ENCODE measurements around the gene MPPE1. TPM values are rescaled to one million over a fixed set of nuclear protein-coding genes. Genes with fewer than 3 reads are reported as not detected.

The MPPE1 gene
- total RNA-seq, 1 donor from 2014 or later, result 29.4 TPM

DNA sequence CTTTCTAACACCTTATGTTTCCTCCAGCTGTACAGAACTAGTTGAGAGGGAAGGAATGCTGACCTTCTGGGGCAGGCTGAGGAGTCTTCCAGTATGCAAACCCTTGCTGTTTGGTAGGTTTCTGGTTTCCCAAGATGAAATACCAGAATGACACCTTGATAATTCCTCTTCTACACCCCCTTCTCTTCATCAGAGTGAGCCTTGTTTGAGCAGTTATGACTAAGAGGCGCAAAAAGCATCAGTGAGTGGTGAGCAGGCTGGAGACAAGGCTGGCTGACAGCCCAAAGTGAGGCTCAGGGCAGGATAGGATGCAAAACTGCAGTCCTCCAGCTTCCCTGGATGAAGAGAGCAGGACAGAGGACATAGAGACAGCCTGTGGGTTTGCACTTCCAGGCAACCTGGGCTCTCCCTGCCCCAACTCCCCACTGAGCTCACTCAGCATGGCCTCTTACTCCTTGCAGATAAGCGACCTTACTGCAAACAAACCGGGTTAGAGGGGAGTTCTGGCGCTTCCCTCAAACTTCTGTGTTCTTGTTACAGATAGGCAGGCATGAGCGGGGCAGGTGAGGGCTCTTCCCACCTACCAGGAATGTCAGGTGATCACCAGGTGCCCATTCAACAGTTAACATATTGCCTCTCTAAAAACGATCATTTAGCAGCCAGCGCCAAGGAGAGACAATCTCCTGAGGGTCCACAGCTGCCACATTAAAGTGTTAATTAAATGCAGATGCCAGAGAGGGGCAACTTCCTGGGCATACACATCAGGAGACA, 5.4 kb downstream of the MPPE1 start:
- no peak overlapping the region for H3K9ac ChIP-seq (ENCODE audit: low read length)
- TF ChIP-seq, protein P1, sequence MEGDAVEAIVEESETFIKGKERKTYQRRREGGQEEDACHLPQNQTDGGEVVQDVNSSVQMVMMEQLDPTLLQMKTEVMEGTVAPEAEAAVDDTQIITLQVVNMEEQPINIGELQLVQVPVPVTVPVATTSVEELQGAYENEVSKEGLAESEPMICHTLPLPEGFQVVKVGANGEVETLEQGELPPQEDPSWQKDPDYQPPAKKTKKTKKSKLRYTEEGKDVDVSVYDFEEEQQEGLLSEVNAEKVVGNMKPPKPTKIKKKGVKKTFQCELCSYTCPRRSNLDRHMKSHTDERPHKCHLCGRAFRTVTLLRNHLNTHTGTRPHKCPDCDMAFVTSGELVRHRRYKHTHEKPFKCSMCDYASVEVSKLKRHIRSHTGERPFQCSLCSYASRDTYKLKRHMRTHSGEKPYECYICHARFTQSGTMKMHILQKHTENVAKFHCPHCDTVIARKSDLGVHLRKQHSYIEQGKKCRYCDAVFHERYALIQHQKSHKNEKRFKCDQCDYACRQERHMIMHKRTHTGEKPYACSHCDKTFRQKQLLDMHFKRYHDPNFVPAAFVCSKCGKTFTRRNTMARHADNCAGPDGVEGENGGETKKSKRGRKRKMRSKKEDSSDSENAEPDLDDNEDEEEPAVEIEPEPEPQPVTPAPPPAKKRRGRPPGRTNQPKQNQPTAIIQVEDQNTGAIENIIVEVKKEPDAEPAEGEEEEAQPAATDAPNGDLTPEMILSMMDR (IDR thresholded peaks at IDR 0.05; ENCODE audit: insufficient read depth, low read depth, low read length), result no peak
- TF ChIP-seq EZH2 (IDR thresholded peaks at IDR 0.05; ENCODE audit: insufficient read depth, low read length), result no peak
- H3K4me1 ChIP-seq (ENCODE audit: insufficient read depth, low read length), result peaks cover 4% of the 10 kb centered on the region
- Mint-ChIP-seq H3K36me3 (ENCODE audit: low read depth, unreplicated experiment) (peaks cover 14% of the 10 kb centered on the region), H3K27me3 (ENCODE audit: low read depth, unreplicated experiment) (no peaks in the 10 kb centered on the region), H3K27ac (ENCODE audit: unreplicated experiment) (no peak overlapping the region), H3K4me3 (ENCODE audit: unreplicated experiment) (no peak overlapping the region), H3K4me1 (ENCODE audit: low read depth, unreplicated experiment) (peaks cover 2% of the 10 kb centered on the region), H3K9me3 (ENCODE audit: unreplicated experiment) (no peaks in the 10 kb centered on the region)
- no peak overlapping the region for H3K27ac ChIP-seq (ENCODE audit: low read depth, low read length)
- H3K4me3 ChIP-seq (ENCODE audit: insufficient read depth, low read depth, low read length), result no peak overlapping the region
- H2AFZ ChIP-seq (ENCODE audit: low read depth, low read length), result no peak overlapping the region
- no peaks in the 10 kb centered on the region for H3K79me2 ChIP-seq (ENCODE audit: insufficient read depth, low read length)
- H3K4me2 ChIP-seq (ENCODE audit: low read length), result no peak overlapping the region
- FAIRE-seq (no peak), DNase-seq (ENCODE audit: low read depth) (peak; percentile 64)
- H3K9me3 ChIP-seq (ENCODE audit: insufficient read depth, low read depth, low read length), result no peaks in the 10 kb centered on the region
- no peaks in the 10 kb centered on the region for H3K27me3 ChIP-seq (ENCODE audit: insufficient read depth, low read length)
- H4K20me1 ChIP-seq (ENCODE audit: insufficient read depth, low read length), result no peaks in the 10 kb centered on the region
- no peaks in the 10 kb centered on the region for H3K36me3 ChIP-seq (ENCODE audit: insufficient read depth, low read length)

DNA sequence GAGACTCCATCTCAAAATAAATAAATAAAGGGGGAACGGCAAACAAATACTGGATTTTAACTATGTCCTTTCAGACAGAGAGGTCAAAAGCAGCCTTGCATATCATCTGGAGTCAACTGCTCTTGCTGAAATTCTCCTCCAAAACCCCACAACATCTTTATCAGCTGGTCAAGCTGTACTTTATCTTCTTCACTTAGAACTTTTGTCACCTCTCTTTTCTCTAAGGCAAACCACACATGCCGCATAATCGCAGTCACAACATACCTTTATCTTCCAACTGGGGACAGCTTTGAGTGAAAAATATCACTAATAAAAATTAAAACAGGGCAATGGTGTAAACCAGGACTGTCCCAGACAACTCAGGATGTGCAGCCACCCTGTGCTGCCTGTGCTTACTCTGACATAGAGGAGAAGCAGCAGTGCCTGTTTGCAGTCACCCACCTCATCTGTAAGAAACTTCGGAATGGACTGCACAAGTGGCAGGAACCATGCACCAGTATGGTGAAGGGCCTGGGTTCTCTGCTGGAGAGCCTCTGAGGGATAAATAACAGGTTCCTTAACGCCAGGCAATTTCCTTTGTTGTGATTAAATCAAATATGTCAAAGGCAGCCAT, 6.2 kb downstream of the MPPE1 start:
- TF ChIP-seq, protein P1 (IDR thresholded peaks at IDR 0.05; ENCODE audit: insufficient read depth, low read depth, low read length), result no peak
- no peak for TF ChIP-seq EZH2 (IDR thresholded peaks at IDR 0.05; ENCODE audit: insufficient read depth, low read length)
- Histone ChIP-seq H3K27ac (ENCODE audit: low read depth, low read length) (no peak overlapping the region), H3K9ac (ENCODE audit: low read length) (no peak overlapping the region), H3K36me3 (ENCODE audit: insufficient read depth, low read length) (no peaks in the 10 kb centered on the region), H3K79me2 (ENCODE audit: insufficient read depth, low read length) (no peaks in the 10 kb centered on the region), H3K4me3 (ENCODE audit: insufficient read depth, low read depth, low read length) (no peak overlapping the region), H3K9me3 (ENCODE audit: insufficient read depth, low read depth, low read length) (no peaks in the 10 kb centered on the region), H3K27me3 (ENCODE audit: insufficient read depth, low read length) (no peaks in the 10 kb centered on the region), H3K4me2 (ENCODE audit: low read length) (no peak overlapping the region), H3K4me1 (ENCODE audit: insufficient read depth, low read length) (no peaks in the 10 kb centered on the region), H4K20me1 (ENCODE audit: insufficient read depth, low read length) (no peaks in the 10 kb centered on the region), H2AFZ (ENCODE audit: low read depth, low read length) (no peak overlapping the region)
- H3K36me3 Mint-ChIP-seq (ENCODE audit: low read depth, unreplicated experiment), result peaks cover 17% of the 10 kb centered on the region
- no peak overlapping the region for H3K4me3 Mint-ChIP-seq (ENCODE audit: unreplicated experiment)
- no peaks in the 10 kb centered on the region for H3K9me3 Mint-ChIP-seq (ENCODE audit: unreplicated experiment)
- no peak overlapping the region for H3K27ac Mint-ChIP-seq (ENCODE audit: unreplicated experiment)
- FAIRE-seq, result no peak
- peaks cover under 1% of the 10 kb centered on the region for H3K4me1 Mint-ChIP-seq (ENCODE audit: low read depth, unreplicated experiment)
- no peak for DNase-seq (ENCODE audit: low read depth)
- H3K27me3 Mint-ChIP-seq (ENCODE audit: low read depth, unreplicated experiment), result no peaks in the 10 kb centered on the region

DNA sequence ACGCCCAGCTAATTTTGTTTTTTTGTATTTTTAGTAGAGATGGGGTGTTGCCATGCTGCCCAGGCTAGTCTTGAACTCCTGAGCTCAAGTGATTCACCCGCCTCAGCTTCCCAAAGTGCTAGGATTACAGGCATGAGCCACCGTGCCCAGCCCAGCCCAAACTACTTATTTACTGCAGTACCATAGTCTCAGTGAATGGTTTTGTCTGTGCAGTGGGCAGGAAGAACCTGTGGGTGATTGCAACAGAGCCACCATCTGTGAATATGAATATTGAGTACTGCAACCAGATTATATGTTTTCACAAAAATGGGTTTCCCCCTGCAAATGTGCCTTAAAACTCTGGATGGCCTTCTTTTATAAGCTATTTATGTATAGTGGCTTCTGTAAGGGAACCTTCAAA, 9.1 kb downstream of the MPPE1 start:
- no peaks in the 10 kb centered on the region for H3K27me3 Mint-ChIP-seq (ENCODE audit: low read depth, unreplicated experiment)

More for the DNA sequence above, 9.1 kb downstream of the MPPE1 start:
- H3K9me3 ChIP-seq (ENCODE audit: insufficient read depth, low read depth, low read length), result no peaks in the 10 kb centered on the region
- H3K4me1 Mint-ChIP-seq (ENCODE audit: low read depth, unreplicated experiment), result no peaks in the 10 kb centered on the region
- H3K36me3 Mint-ChIP-seq (ENCODE audit: low read depth, unreplicated experiment), result peaks cover 25% of the 10 kb centered on the region
- peaks cover 3% of the 10 kb centered on the region for H3K36me3 ChIP-seq (ENCODE audit: insufficient read depth, low read length)
- no peak overlapping the region for H3K9ac ChIP-seq (ENCODE audit: low read length)
- TF ChIP-seq EZH2 (IDR thresholded peaks at IDR 0.05; ENCODE audit: insufficient read depth, low read length), result no peak
- TF ChIP-seq, protein P1 (IDR thresholded peaks at IDR 0.05; ENCODE audit: insufficient read depth, low read depth, low read length), result no peak
- no peak overlapping the region for H3K4me3 Mint-ChIP-seq (ENCODE audit: unreplicated experiment)
- no peaks in the 10 kb centered on the region for H4K20me1 ChIP-seq (ENCODE audit: insufficient read depth, low read length)
- H3K27me3 ChIP-seq (ENCODE audit: insufficient read depth, low read length), result no peaks in the 10 kb centered on the region
- H3K27ac ChIP-seq (ENCODE audit: low read depth, low read length), result no peak overlapping the region
- H3K27ac Mint-ChIP-seq (ENCODE audit: unreplicated experiment), result no peak overlapping the region
- DNase-seq (ENCODE audit: low read depth) (no peak), FAIRE-seq (no peak)
- no peak overlapping the region for H3K4me2 ChIP-seq (ENCODE audit: low read length)
- H2AFZ ChIP-seq (ENCODE audit: low read depth, low read length), result no peak overlapping the region
- H3K4me3 ChIP-seq (ENCODE audit: insufficient read depth, low read depth, low read length), result no peak overlapping the region
- no peaks in the 10 kb centered on the region for H3K9me3 Mint-ChIP-seq (ENCODE audit: unreplicated experiment)
- H3K79me2 ChIP-seq (ENCODE audit: insufficient read depth, low read length), result no peaks in the 10 kb centered on the region
- peaks cover 1% of the 10 kb centered on the region for H3K4me1 ChIP-seq (ENCODE audit: insufficient read depth, low read length)

Data from astrocyte (in vitro differentiated cells and primary cell).